AG09309 (cell line): Measurements from ENCODE around the gene TRIM2.

Experiments
- DNase-seq: peaks from one replicate; pipeline ENCODE4 v3.0.0-alpha.2; 2010; ENCODE audit warnings: low read depth
- H3K4me3 ChIP-seq: 2 replicates; pipeline ENCODE4 v1.5.1; 2011; ENCODE audit warnings: mild to moderate bottlenecking, low read depth, low read length, moderate library complexity; ENCODE audit not compliant: control insufficient read depth
- TF ChIP-seq, protein P1 (sequence below): IDR thresholded peaks from 2 replicates; pipeline ENCODE4 v1.5.1; 2011; ENCODE audit warnings: mild to moderate bottlenecking, low read depth, low read length, inconsistent platforms; ENCODE audit not compliant: insufficient read depth, control insufficient read depth; ENCODE audit errors: missing control alignments

TRIM2 gene

DNA sequence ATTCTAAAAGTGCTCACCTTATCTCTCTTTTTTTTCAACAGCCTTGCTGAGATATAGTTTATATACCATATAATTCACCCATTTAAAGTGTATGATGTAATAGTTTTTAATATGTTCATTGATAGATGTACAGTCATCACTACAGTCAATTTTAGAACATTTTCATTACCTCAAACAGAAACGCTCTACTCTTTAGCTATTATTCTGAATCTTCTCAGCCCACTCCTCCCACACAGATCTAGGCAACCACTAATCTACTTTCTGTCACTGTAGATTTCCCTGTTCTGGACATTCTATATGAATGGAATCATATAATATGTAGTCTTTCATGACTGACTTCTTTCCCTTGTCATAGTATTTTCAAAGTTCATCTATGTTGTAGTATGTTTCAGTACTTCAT is 162.8 kb downstream of the TRIM2 start:
- no peak for DNase-seq
- TF ChIP-seq, protein P1, sequence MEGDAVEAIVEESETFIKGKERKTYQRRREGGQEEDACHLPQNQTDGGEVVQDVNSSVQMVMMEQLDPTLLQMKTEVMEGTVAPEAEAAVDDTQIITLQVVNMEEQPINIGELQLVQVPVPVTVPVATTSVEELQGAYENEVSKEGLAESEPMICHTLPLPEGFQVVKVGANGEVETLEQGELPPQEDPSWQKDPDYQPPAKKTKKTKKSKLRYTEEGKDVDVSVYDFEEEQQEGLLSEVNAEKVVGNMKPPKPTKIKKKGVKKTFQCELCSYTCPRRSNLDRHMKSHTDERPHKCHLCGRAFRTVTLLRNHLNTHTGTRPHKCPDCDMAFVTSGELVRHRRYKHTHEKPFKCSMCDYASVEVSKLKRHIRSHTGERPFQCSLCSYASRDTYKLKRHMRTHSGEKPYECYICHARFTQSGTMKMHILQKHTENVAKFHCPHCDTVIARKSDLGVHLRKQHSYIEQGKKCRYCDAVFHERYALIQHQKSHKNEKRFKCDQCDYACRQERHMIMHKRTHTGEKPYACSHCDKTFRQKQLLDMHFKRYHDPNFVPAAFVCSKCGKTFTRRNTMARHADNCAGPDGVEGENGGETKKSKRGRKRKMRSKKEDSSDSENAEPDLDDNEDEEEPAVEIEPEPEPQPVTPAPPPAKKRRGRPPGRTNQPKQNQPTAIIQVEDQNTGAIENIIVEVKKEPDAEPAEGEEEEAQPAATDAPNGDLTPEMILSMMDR = no peak
- H3K4me3 ChIP-seq = no peak overlapping the region

DNA sequence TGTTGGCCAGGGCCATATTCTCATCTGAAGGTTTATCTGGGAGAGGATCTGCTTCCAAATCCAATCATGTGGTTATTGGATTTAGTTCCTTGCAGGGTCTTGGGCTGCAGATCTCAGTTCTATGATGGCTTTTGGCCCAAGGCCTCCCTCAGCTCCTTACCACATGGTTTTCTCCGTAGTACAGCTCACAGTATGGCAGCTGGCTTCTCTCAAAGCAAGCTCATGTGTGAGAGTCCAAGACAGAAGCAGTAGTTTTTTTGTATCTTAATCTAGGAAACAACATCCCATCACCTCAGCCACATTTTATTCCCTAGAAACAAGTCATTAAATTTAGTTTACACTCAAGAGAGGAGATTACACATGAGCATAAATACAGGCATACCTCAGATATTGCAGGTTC is 164.8 kb downstream of the TRIM2 start:
- no peak overlapping the region for H3K4me3 ChIP-seq
- DNase-seq = no peak
- TF ChIP-seq, protein P1 = no peak

DNA sequence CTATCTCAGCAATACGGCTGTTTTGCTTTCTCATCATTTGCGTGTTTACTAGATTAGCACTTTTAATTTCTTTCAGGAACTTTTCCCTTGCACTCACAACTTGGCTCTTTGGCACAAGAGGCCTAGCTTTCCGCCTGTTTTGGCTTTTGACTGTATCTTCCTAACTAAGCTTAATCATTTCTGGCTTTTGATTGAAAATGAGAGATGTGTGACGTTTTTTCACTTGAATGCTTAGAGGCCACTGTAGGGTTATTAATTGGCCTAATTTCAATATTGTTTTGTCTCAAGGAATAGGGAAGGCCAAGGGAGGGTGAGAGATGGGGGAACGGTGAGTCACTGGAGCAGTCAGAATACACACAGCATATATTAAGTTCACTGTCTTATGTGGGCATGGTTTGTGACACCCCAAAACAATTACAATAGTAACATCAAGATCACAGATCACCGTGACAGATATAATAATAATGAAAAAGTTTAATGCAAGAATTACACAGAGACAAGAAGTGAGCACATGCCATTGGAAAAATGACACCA is 167.5 kb downstream of the TRIM2 start:
- TF ChIP-seq, protein P1 = no peak
- no peak overlapping the region for H3K4me3 ChIP-seq
- DNase-seq = no peak

DNA sequence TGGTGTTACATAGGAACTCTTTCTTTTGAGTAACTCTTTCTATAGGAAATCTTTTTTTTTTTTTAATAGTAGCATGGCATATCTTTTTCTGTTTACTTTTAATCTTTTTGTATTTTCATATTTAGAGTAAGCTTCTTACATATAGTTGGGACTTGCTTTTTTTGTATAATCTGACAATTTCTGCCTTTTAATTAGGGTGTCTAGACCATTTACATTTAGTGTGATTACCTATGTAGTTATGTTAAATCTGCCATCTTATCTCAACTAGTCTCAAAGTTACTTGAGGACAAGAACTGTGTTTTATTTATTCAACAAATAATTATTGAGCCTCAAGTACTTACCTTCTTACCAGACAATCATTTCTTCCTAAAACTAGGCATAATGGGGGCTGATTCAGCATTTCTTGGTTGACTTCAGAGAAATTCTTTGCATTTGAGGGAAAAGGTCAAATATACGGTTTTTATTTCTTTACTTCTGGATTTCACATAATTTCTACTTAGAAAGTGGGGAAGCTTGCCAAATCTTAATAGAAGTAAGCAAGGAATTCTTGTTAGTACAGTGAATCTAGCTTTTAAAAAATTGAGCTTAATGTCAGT is 168.8 kb downstream of the TRIM2 start:
- TF ChIP-seq, protein P1 = no peak
- DNase-seq = no peak
- no peak overlapping the region for H3K4me3 ChIP-seq

DNA sequence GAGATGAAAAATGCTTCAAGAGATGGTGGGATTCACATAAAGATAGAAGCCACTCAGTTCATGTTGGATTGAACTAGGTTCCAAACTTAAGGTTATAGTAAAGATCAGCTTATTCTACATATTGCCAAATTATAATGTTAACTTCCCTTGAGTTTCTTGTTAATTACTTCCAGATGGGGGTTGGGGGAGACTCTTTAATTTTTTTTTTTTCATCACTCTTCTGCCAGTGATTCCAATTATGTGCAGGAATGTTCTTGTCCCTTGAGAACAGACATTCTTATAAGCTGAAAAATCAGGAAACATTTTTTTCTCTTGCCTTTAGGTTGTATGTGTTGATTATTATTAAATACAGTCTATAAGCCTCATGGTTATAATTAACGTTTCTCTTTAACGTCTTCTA is 170.2 kb downstream of the TRIM2 start:
- DNase-seq = no peak
- no peak overlapping the region for H3K4me3 ChIP-seq
- TF ChIP-seq, protein P1 = no peak

DNA sequence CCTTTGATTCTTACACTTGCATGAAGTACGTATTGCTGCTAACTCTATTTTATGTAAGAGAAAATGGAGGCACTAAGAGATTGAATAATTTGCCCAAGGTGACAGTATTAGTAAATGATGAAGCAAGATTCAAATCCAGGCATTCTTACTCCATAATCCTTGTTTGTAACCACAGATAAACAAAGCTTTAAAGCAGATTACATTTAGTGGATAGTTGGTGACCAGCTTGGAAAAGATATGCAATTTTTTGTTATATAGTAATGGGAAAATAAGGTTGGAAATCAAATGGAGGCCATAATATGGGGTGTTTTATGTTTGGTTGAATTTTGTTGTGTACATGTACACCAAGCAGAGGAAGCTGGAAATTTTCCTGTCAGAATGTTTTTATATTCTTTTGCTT is 171.1 kb downstream of the TRIM2 start:
- H3K4me3 ChIP-seq = no peak overlapping the region
- DNase-seq = no peak
- TF ChIP-seq, protein P1 = no peak
